ENCODE results near the gene ZFP36L2.
A peak's percentile ranks its signal among the peaks of the same experiment; 100 is the strongest.

ZFP36L2 gene

DNA sequence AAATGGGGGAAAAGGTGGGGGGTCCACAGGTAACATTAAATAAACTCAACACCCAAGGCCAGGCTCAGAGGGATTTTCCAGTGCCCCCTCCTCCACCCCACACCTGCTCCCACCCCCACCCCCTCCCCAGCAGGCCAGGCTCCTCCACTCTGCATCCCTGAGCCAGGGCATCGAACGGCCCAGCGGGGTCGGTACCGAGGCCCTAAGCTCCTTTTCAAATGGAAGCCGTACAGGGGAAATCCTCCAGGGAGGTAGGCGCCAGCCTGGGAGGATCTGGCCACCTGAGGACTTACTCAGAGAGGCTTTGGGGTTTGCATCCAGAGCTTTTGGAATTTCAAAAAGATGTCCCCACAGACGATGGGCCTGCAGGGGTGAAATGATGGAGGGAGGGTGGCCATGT, 46.5 kb downstream of the ZFP36L2 start:
- no peak for TF ChIP-seq TCF4 (CRISPR knock-in tag; IDR thresholded peaks at IDR 0.05; ENCODE audit: borderline replicate concordance)
- TF ChIP-seq ZC3H10 (CRISPR knock-in tag; IDR thresholded peaks at IDR 0.05) = no peak
- TF ChIP-seq ESRRG (CRISPR knock-in tag; IDR thresholded peaks at IDR 0.05) = no peak
- no peak for TF ChIP-seq SNAI2 (CRISPR knock-in tag; IDR thresholded peaks at IDR 0.05)
- no peak for TF ChIP-seq TOX (CRISPR knock-in tag; IDR thresholded peaks at IDR 0.05; ENCODE audit: borderline replicate concordance)
- TF ChIP-seq GLIS3 (CRISPR knock-in tag; IDR thresholded peaks at IDR 0.05) = no peak
- TF ChIP-seq, protein P1, sequence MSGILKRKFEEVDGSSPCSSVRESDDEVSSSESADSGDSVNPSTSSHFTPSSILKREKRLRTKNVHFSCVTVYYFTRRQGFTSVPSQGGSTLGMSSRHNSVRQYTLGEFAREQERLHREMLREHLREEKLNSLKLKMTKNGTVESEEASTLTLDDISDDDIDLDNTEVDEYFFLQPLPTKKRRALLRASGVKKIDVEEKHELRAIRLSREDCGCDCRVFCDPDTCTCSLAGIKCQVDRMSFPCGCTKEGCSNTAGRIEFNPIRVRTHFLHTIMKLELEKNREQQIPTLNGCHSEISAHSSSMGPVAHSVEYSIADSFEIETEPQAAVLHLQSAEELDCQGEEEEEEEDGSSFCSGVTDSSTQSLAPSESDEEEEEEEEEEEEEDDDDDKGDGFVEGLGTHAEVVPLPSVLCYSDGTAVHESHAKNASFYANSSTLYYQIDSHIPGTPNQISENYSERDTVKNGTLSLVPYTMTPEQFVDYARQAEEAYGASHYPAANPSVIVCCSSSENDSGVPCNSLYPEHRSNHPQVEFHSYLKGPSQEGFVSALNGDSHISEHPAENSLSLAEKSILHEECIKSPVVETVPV (CRISPR knock-in tag; IDR thresholded peaks at IDR 0.05) = no peak
- no peak for TF ChIP-seq RARB (CRISPR knock-in tag; IDR thresholded peaks at IDR 0.05)
- no peak for TF ChIP-seq PPARA (CRISPR knock-in tag; IDR thresholded peaks at IDR 0.05; ENCODE audit: borderline replicate concordance)
- no peak for TF ChIP-seq OSR1 (CRISPR knock-in tag; IDR thresholded peaks at IDR 0.05)
- TF ChIP-seq ZFP3 (CRISPR knock-in tag; IDR thresholded peaks at IDR 0.05) = no peak
- no peak for TF ChIP-seq ISL1 (CRISPR knock-in tag; IDR thresholded peaks at IDR 0.05)
- TF ChIP-seq BACH2 (CRISPR knock-in tag; IDR thresholded peaks at IDR 0.05; ENCODE audit: borderline replicate concordance) = no peak
- no peak for ATAC-seq

DNA sequence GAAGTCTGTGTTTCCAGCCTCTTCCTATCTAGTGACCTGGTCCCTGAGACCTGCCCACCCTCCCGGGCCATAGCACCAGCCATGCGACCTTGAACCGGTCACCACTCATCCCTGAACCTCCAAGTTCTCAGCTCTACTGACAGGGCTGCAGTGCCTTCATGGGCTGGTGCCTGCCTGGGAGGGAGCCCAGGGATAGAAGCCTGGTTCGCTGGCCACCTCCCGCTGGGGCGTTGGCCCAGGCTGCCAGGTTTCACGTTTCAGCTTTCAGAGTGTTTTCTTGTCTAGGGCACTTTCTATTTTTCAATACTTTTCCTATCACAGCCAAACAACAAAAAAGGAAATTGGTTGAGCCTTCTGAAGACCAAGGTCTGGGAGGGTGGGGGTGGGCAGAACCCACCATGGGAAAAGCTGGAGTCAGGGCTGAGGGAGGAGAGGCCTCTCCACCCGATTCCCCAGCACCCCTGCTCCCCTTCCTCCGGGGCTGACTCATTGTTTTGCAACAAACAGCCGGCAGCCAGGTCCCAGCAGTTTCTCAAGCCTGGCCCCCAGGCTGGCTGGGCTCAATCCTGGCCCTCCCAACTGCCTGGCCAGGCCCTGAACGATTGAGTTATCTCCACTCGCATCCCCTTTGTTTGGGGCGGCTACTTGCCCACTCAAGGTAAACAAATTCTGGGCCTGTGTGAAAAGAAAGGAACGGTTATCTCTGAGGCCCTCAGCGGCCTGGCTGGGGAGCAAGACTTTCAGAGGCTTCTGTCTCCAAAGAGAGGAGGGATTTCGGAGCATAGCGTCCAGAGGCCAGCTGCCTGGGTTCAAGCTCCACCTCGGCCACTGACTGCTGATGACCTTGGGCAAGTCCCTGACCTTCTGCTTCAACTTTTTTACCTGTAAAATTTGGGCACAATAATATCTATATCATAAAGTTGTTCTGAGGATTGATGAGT, 47.5 kb downstream of the ZFP36L2 start:
- peak; percentile 22; the same call in 1 of the 2 replicates for TF ChIP-seq ISL1 (CRISPR knock-in tag; IDR thresholded peaks at IDR 0.05)
- no peak for TF ChIP-seq ZNF8 (CRISPR knock-in tag; IDR thresholded peaks at IDR 0.05)
- ATAC-seq = peak; percentile 95

DNA sequence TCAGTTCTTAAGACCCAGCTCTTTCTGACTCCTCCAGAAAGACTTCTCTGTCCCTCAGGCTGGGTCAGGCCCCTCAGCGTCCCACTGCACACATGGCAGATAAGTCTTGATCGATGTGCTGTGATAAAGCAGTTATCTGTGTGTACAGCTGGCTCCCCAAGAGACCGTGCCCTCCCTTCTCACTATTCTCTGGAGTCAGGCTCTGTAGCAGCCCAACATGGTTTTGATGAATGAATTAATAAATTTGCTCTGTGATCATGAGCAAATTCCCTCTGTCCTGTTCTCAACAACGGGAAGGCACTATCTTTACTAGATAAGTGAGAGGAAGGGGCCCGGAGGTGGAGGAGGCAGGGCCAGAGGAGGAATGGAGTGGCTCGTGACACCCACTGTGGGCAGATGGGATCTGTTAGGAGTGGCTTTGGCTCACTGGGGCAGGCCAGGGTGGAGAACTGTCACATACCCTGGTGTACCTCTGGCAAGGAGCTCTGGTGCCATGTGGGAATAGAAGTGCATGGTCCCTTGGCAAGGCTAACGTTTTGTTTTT, 48.3 kb downstream of the ZFP36L2 start:
- ATAC-seq = no peak; the same call in 2 of the 3 replicates
- TF ChIP-seq TOX (CRISPR knock-in tag; IDR thresholded peaks at IDR 0.05; ENCODE audit: borderline replicate concordance) = no peak
- TF ChIP-seq, protein P2, sequence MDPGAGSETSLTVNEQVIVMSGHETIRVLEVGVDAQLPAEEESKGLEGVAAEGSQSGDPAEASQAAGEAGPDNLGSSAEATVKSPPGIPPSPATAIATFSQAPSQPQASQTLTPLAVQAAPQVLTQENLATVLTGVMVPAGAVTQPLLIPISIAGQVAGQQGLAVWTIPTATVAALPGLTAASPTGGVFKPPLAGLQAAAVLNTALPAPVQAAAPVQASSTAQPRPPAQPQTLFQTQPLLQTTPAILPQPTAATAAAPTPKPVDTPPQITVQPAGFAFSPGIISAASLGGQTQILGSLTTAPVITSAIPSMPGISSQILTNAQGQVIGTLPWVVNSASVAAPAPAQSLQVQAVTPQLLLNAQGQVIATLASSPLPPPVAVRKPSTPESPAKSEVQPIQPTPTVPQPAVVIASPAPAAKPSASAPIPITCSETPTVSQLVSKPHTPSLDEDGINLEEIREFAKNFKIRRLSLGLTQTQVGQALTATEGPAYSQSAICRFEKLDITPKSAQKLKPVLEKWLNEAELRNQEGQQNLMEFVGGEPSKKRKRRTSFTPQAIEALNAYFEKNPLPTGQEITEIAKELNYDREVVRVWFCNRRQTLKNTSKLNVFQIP (CRISPR knock-in tag; IDR thresholded peaks at IDR 0.05; ENCODE audit: borderline replicate concordance, low read depth) = no peak
- TF ChIP-seq ZNF8 (CRISPR knock-in tag; IDR thresholded peaks at IDR 0.05) = no peak
- TF ChIP-seq SNAI2 (CRISPR knock-in tag; IDR thresholded peaks at IDR 0.05) = no peak
- TF ChIP-seq, protein P3, sequence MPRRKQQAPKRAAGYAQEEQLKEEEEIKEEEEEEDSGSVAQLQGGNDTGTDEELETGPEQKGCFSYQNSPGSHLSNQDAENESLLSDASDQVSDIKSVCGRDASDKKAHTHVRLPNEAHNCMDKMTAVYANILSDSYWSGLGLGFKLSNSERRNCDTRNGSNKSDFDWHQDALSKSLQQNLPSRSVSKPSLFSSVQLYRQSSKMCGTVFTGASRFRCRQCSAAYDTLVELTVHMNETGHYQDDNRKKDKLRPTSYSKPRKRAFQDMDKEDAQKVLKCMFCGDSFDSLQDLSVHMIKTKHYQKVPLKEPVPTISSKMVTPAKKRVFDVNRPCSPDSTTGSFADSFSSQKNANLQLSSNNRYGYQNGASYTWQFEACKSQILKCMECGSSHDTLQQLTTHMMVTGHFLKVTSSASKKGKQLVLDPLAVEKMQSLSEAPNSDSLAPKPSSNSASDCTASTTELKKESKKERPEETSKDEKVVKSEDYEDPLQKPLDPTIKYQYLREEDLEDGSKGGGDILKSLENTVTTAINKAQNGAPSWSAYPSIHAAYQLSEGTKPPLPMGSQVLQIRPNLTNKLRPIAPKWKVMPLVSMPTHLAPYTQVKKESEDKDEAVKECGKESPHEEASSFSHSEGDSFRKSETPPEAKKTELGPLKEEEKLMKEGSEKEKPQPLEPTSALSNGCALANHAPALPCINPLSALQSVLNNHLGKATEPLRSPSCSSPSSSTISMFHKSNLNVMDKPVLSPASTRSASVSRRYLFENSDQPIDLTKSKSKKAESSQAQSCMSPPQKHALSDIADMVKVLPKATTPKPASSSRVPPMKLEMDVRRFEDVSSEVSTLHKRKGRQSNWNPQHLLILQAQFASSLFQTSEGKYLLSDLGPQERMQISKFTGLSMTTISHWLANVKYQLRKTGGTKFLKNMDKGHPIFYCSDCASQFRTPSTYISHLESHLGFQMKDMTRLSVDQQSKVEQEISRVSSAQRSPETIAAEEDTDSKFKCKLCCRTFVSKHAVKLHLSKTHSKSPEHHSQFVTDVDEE (CRISPR knock-in tag; IDR thresholded peaks at IDR 0.05) = no peak
- no peak for TF ChIP-seq ESRRG (CRISPR knock-in tag; IDR thresholded peaks at IDR 0.05)
- TF ChIP-seq TCF4 (CRISPR knock-in tag; IDR thresholded peaks at IDR 0.05; ENCODE audit: borderline replicate concordance) = peak; percentile 51; the same call in 1 of the 2 replicates
- no peak for TF ChIP-seq ZC3H10 (CRISPR knock-in tag; IDR thresholded peaks at IDR 0.05)
- no peak for TF ChIP-seq PPARA (CRISPR knock-in tag; IDR thresholded peaks at IDR 0.05; ENCODE audit: borderline replicate concordance)

- TF ChIP-seq, protein P1 (CRISPR knock-in tag; IDR thresholded peaks at IDR 0.05) = no peak
- TF ChIP-seq RARB (CRISPR knock-in tag; IDR thresholded peaks at IDR 0.05) (no peak), CREB5 (CRISPR knock-in tag; IDR thresholded peaks at IDR 0.05; ENCODE audit: low read depth) (no peak), BACH2 (CRISPR knock-in tag; IDR thresholded peaks at IDR 0.05; ENCODE audit: borderline replicate concordance) (no peak), ARNTL (CRISPR knock-in tag; IDR thresholded peaks at IDR 0.05; ENCODE audit: borderline replicate concordance, low read depth) (no peak), TOX (CRISPR knock-in tag; IDR thresholded peaks at IDR 0.05; ENCODE audit: borderline replicate concordance) (no peak), ZNF70 (CRISPR knock-in tag; IDR thresholded peaks at IDR 0.05) (no peak), ZNF565 (CRISPR knock-in tag; conservative IDR thresholded peaks at IDR 0.05; ENCODE audit: low read depth) (no peak), SNAI2 (CRISPR knock-in tag; IDR thresholded peaks at IDR 0.05) (no peak), ISL1 (CRISPR knock-in tag; IDR thresholded peaks at IDR 0.05) (no peak), PPARA (CRISPR knock-in tag; IDR thresholded peaks at IDR 0.05; ENCODE audit: borderline replicate concordance) (no peak)
- TF ChIP-seq, protein P2 (CRISPR knock-in tag; IDR thresholded peaks at IDR 0.05; ENCODE audit: borderline replicate concordance, low read depth) = no peak
- no peak for ATAC-seq
Measured at GRCh38 chr2:43176449-43176848, 50.0 kb downstream of the ZFP36L2 start.

Measured in SK-N-SH treated with all-trans-retinoic acid at 6 μM for 48 hours (cell line).